KMS-11 (cell line): Measurements from ENCODE around the gene PTPN14.

Experiments
- H2AFZ ChIP-seq: fragments of 200-600 bp; sonication (generic); 2 replicates; pipeline ENCODE4 v1.6.1; 2016; ENCODE audit warnings: antibody characterized with exemption, mixed run types, low read depth
- H3K27ac ChIP-seq: fragments of 200-600 bp; sonication (generic); 2 replicates; pipeline ENCODE4 v1.6.1; 2016; ENCODE audit warnings: mild to moderate bottlenecking, mixed run types
- H3K27me3 ChIP-seq: fragments of 200-600 bp; sonication (generic); 2 replicates; pipeline ENCODE4 v1.6.1; 2017; ENCODE audit warnings: mild to moderate bottlenecking, low read depth, mixed run types, moderate library complexity; ENCODE audit not compliant: insufficient read depth
- H3K36me3 ChIP-seq: fragments of 200-600 bp; sonication (generic); 2 replicates; pipeline ENCODE4 v1.6.1; 2017; ENCODE audit warnings: mild to moderate bottlenecking, mixed run types; ENCODE audit not compliant: insufficient read depth
- H3K4me1 ChIP-seq: fragments of 200-600 bp; sonication (generic); 2 replicates; pipeline ENCODE4 v1.6.1; 2016; ENCODE audit warnings: mild to moderate bottlenecking, low read depth, mixed run types; ENCODE audit not compliant: poor library complexity, severe bottlenecking
- H3K4me2 ChIP-seq: fragments of 200-600 bp; sonication (generic); 2 replicates; pipeline ENCODE4 v1.7.0; 2016; ENCODE audit warnings: mild to moderate bottlenecking, mixed run types
- H3K4me3 ChIP-seq: fragments of 200-600 bp; sonication (generic); IDR thresholded peaks from 2 replicates; pipeline ENCODE4 v1.6.1; 2017; ENCODE audit warnings: low read depth, low read length, mixed read lengths; ENCODE audit not compliant: insufficient read depth
- H3K79me2 ChIP-seq: fragments of 200-600 bp; sonication (generic); 2 replicates; pipeline ENCODE4 v1.6.1; 2016; ENCODE audit warnings: low read depth, mixed run types; ENCODE audit not compliant: insufficient read depth
- H3K9ac ChIP-seq: fragments of 200-600 bp; sonication (generic); 2 replicates; pipeline ENCODE4 v1.6.1; 2016; ENCODE audit warnings: mild to moderate bottlenecking, mixed run types
- H4K20me1 ChIP-seq: fragments of 200-600 bp; sonication (generic); 2 replicates; pipeline ENCODE4 v1.6.1; 2016; ENCODE audit warnings: mild to moderate bottlenecking, mixed run types; ENCODE audit not compliant: insufficient read depth
- CTCF ChIP-seq: fragments of 200-600 bp; sonication (generic); conservative IDR thresholded peaks from 2 replicates; pipeline ENCODE4 v1.6.1; 2017; ENCODE audit warnings: low read depth, mild to moderate bottlenecking, antibody characterized with exemption, low read length, moderate library complexity, mixed read lengths

The PTPN14 gene

GRCh38 chr1:214305164-214305751 is 246.1 kb downstream of the PTPN14 start:
- Histone ChIP-seq H3K4me2 (no peak overlapping the region), H3K27me3 (no peaks in the 10 kb centered on the region), H4K20me1 (no peaks in the 10 kb centered on the region), H3K36me3 (no peaks in the 10 kb centered on the region), H3K27ac (no peak overlapping the region), H2AFZ (no peak overlapping the region), H3K4me3 (no peak overlapping the region), H3K79me2 (no peaks in the 10 kb centered on the region), H3K9ac (no peak overlapping the region), H3K4me1 (peaks cover 14% of the 10 kb centered on the region)
- no peak for TF ChIP-seq CTCF

- Histone ChIP-seq H3K4me3 (no peak overlapping the region), H3K27me3 (no peaks in the 10 kb centered on the region), H3K4me1 (peaks cover 8% of the 10 kb centered on the region), H2AFZ (no peak overlapping the region), H3K9ac (no peak overlapping the region), H4K20me1 (no peaks in the 10 kb centered on the region), H3K4me2 (no peak overlapping the region), H3K27ac (no peak overlapping the region), H3K79me2 (no peaks in the 10 kb centered on the region), H3K36me3 (no peaks in the 10 kb centered on the region)
- TF ChIP-seq CTCF, result no peak
These were observed 248.1 kb downstream of the PTPN14 start for GRCh38 chr1:214303141-214303930.

GRCh38 chr1:214301526-214301925 is 249.9 kb downstream of the PTPN14 start:
- no peak overlapping the region for H3K4me2 ChIP-seq

GRCh38 chr1:214300149-214300780 is 251.1 kb downstream of the PTPN14 start:
- no peaks in the 10 kb centered on the region for H3K79me2 ChIP-seq
- no peaks in the 10 kb centered on the region for H3K27me3 ChIP-seq
- no peak for TF ChIP-seq CTCF
- H3K27ac ChIP-seq, result no peak overlapping the region
- no peaks in the 10 kb centered on the region for H4K20me1 ChIP-seq
- no peak overlapping the region for H2AFZ ChIP-seq
- H3K4me3 ChIP-seq, result no peak overlapping the region
- H3K4me2 ChIP-seq, result no peak overlapping the region
- H3K4me1 ChIP-seq, result peaks cover 39% of the 10 kb centered on the region
- H3K36me3 ChIP-seq, result no peaks in the 10 kb centered on the region
- H3K9ac ChIP-seq, result no peak overlapping the region

More at GRCh38 chr1:214301526-214301925, 249.9 kb downstream of the PTPN14 start:
- H3K4me3 ChIP-seq, result no peak overlapping the region
- no peak overlapping the region for H2AFZ ChIP-seq
- H3K36me3 ChIP-seq, result no peaks in the 10 kb centered on the region
- no peak for TF ChIP-seq CTCF
- H3K27ac ChIP-seq, result no peak overlapping the region
- H3K79me2 ChIP-seq, result no peaks in the 10 kb centered on the region
- H4K20me1 ChIP-seq, result no peaks in the 10 kb centered on the region
- H3K27me3 ChIP-seq, result no peaks in the 10 kb centered on the region
- no peak overlapping the region for H3K9ac ChIP-seq
- H3K4me1 ChIP-seq, result peaks cover 26% of the 10 kb centered on the region
